ENCODE data around the gene SARS2. TPM values are rescaled to one million over a fixed set of nuclear protein-coding genes. Genes with fewer than 3 reads are reported as not detected.

Gene SARS2
- total and polyA plus RNA-seq, 4 donors = 15.9 to 19.2 (median 17.1) TPM

DNA sequence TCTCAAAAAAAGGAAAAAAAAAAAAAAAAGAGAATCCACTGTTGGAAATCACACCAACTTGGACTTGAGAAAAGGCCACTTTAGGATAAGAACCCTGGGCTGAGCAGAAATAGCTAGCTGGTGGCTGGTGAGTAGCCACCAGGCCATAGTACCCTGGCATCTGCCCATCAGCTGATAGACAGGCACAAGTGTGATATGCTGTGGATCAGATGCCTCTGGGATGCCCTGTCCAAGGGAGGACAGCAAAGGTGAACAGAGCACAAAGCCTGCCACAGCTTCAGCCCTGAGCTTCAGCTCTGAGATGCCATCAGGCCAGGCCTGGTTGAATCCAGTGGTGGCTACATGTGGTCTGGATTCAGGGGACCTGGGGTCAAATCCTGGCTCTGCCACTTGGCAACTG is 39.9 kb downstream of the SARS2 start:
- no peak for DNase-seq (ENCODE audit: low spot score)
- no peak for TF ChIP-seq YY1 (IDR thresholded peaks at IDR 0.05)
- TF ChIP-seq JUND (IDR thresholded peaks at IDR 0.05) = no peak
- TF ChIP-seq REST (IDR thresholded peaks at IDR 0.05) = no peak
- TF ChIP-seq HNF4G (IDR thresholded peaks at IDR 0.05) = no peak
- no peak for TF ChIP-seq NR2F2 (IDR thresholded peaks at IDR 0.05)
- TF ChIP-seq CTCF (IDR thresholded peaks at IDR 0.05; ENCODE audit: low read depth, low read length, missing input control) = no peak
- TF ChIP-seq RAD21 (IDR thresholded peaks at IDR 0.05) = no peak
- no peak for TF ChIP-seq FOXA2 (IDR thresholded peaks at IDR 0.05)
- TF ChIP-seq, protein P1, sequence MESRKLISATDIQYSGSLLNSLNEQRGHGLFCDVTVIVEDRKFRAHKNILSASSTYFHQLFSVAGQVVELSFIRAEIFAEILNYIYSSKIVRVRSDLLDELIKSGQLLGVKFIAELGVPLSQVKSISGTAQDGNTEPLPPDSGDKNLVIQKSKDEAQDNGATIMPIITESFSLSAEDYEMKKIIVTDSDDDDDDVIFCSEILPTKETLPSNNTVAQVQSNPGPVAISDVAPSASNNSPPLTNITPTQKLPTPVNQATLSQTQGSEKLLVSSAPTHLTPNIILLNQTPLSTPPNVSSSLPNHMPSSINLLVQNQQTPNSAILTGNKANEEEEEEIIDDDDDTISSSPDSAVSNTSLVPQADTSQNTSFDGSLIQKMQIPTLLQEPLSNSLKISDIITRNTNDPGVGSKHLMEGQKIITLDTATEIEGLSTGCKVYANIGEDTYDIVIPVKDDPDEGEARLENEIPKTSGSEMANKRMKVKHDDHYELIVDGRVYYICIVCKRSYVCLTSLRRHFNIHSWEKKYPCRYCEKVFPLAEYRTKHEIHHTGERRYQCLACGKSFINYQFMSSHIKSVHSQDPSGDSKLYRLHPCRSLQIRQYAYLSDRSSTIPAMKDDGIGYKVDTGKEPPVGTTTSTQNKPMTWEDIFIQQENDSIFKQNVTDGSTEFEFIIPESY (IDR thresholded peaks at IDR 0.05) = no peak
- H3K4me1 ChIP-seq (ENCODE audit: control insufficient read depth in 4 of 4, insufficient read depth in 4 of 4, low read length in 3 of 4) = peaks cover 0 to 4% (median 3%) of the 10 kb centered on the region in 4 donors
- peaks cover 2 to 24% (median 18%) of the 10 kb centered on the region in 4 donors for H3K36me3 ChIP-seq (ENCODE audit: control insufficient read depth in 4 of 4, insufficient read depth in 3 of 4, low read depth in 1 of 4, low read length in 3 of 4)
- no peaks in the 10 kb centered on the region for H3K27me3 ChIP-seq (ENCODE audit: control insufficient read depth in 4 of 4, insufficient read depth in 4 of 4, low read length in 3 of 4)
- no peak overlapping the region for H3K4me3 ChIP-seq (ENCODE audit: low read depth in 1 of 3, low read length in 3 of 3)
- H3K9ac ChIP-seq (ENCODE audit: low read depth in 1 of 2, low read length in 2 of 2) = no peak overlapping the region
- H3K27ac ChIP-seq (ENCODE audit: low read depth in 1 of 2, low read length in 2 of 2) = no peak overlapping the region
- H3K9me3 ChIP-seq (ENCODE audit: control insufficient read depth in 4 of 4, low read length in 3 of 4) = no peaks in the 10 kb centered on the region

DNA sequence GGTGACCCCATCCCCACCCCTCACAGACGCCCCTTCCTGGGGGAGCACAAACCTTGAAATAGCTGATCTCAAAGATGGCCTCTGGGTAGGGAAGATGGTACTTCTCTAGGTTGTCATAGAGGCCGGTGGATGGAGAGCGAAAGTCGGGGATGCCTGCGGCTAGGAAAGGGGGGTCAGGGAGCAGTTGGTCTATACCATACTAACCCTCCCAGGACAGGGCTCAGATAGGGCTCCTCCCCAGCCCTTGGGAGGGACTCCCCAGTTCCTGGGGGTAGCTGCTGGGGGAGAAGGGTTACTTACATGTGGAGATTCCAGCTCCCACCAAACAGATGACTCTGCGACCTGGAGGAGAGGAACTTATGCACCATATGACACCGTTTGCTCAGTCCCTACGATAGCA is 40.8 kb downstream of the SARS2 start:
- H3K9ac ChIP-seq (ENCODE audit: low read depth in 1 of 2, low read length in 2 of 2) = no peak overlapping the region
- TF ChIP-seq TAF1 (conservative IDR thresholded peaks at IDR 0.05) (no peak), HNF4G (IDR thresholded peaks at IDR 0.05) (no peak), MAX (IDR thresholded peaks at IDR 0.05) (no peak), REST (IDR thresholded peaks at IDR 0.05) (no peak), NR2F2 (IDR thresholded peaks at IDR 0.05) (no peak), EGR1 (IDR thresholded peaks at IDR 0.05; ENCODE audit: low read depth in 2 of 2) (no peak), GABPA (IDR thresholded peaks at IDR 0.05 in 1 of 2, conservative IDR thresholded peaks at IDR 0.05 in 1 of 2) (no peak), RXRA (IDR thresholded peaks at IDR 0.05) (no peak), CTCF (IDR thresholded peaks at IDR 0.05; ENCODE audit: low read depth, low read length, missing input control) (no peak), JUND (IDR thresholded peaks at IDR 0.05) (no peak)
- TF ChIP-seq, protein P1 (IDR thresholded peaks at IDR 0.05) = no peak
- TF ChIP-seq, protein P2, sequence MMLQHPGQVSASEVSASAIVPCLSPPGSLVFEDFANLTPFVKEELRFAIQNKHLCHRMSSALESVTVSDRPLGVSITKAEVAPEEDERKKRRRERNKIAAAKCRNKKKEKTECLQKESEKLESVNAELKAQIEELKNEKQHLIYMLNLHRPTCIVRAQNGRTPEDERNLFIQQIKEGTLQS (IDR thresholded peaks at IDR 0.05) = no peak

More for the DNA sequence above, 40.8 kb downstream of the SARS2 start:
- Histone ChIP-seq H3K36me3 (ENCODE audit: control insufficient read depth in 4 of 4, insufficient read depth in 3 of 4, low read depth in 1 of 4, low read length in 3 of 4) (peaks cover 2 to 24% (median 18%) of the 10 kb centered on the region in 4 donors), H3K4me3 (ENCODE audit: low read depth in 1 of 3, low read length in 3 of 3) (no peak overlapping the region), H3K4me1 (ENCODE audit: control insufficient read depth in 4 of 4, insufficient read depth in 4 of 4, low read length in 3 of 4) (peaks cover 0 to 4% (median 3%) of the 10 kb centered on the region in 4 donors), H3K9me3 (ENCODE audit: control insufficient read depth in 4 of 4, low read length in 3 of 4) (no peaks in the 10 kb centered on the region), H3K27ac (ENCODE audit: low read depth in 1 of 2, low read length in 2 of 2) (no peak overlapping the region), H3K27me3 (ENCODE audit: control insufficient read depth in 4 of 4, insufficient read depth in 4 of 4, low read length in 3 of 4) (no peaks in the 10 kb centered on the region)
- 96% methylated on average over 8 of the region's 8 CpGs for WGBS
- no peak for DNase-seq (ENCODE audit: low spot score)
